ENCODE data around the gene TMEM54. TPM values are rescaled to one million over a fixed set of nuclear protein-coding genes. Genes with fewer than 3 reads are reported as not detected.

The TMEM54 gene
- total RNA-seq, 1 donor from 2014 or later = 8.0 TPM

DNA sequence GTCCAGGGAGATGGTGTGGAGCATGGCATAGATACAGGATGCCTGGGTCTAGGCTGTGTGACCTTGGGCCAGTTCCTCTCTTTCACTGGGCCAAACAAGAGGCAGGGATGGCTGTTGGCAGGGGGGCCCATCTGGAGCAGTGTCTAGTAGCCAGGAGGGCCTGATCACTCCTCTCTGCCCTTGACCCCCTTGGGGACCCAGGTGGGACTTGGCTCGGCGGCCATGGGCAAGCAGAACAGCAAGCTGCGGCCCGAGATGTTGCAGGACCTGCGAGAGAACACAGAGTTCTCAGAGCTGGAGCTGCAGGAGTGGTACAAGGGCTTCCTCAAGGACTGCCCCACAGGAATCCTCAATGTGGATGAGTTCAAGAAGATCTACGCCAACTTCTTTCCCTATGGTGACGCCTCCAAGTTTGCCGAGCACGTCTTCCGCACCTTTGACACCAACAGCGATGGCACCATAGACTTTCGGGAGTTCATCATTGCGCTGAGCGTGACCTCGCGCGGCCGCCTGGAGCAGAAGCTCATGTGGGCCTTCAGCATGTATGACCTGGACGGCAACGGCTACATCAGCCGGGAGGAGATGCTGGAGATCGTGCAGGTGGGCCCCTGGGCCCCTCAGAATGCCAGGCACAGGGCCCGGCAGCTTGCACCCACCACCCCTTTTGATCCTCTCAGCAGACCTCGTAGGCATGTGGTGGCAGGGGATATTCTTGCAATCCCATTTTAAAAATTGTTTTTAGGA, 12.3 kb downstream of the TMEM54 start:
- Histone ChIP-seq H3K4me3 (ENCODE audit: insufficient read depth, low read depth, low read length) (no peak overlapping the region), H3K9ac (ENCODE audit: low read length) (no peak overlapping the region), H4K20me1 (ENCODE audit: insufficient read depth, low read length) (no peaks in the 10 kb centered on the region), H3K4me1 (ENCODE audit: insufficient read depth, low read length) (no peaks in the 10 kb centered on the region), H3K27me3 (ENCODE audit: insufficient read depth, low read length) (peaks cover 42% of the 10 kb centered on the region), H3K4me2 (ENCODE audit: low read length) (no peak overlapping the region), H3K79me2 (ENCODE audit: insufficient read depth, low read length) (no peaks in the 10 kb centered on the region), H2AFZ (ENCODE audit: low read depth, low read length) (no peak overlapping the region), H3K27ac (ENCODE audit: low read depth, low read length) (no peak overlapping the region), H3K36me3 (ENCODE audit: insufficient read depth, low read length) (no peaks in the 10 kb centered on the region), H3K9me3 (ENCODE audit: insufficient read depth, low read depth, low read length) (no peaks in the 10 kb centered on the region)
- TF ChIP-seq, protein P1, sequence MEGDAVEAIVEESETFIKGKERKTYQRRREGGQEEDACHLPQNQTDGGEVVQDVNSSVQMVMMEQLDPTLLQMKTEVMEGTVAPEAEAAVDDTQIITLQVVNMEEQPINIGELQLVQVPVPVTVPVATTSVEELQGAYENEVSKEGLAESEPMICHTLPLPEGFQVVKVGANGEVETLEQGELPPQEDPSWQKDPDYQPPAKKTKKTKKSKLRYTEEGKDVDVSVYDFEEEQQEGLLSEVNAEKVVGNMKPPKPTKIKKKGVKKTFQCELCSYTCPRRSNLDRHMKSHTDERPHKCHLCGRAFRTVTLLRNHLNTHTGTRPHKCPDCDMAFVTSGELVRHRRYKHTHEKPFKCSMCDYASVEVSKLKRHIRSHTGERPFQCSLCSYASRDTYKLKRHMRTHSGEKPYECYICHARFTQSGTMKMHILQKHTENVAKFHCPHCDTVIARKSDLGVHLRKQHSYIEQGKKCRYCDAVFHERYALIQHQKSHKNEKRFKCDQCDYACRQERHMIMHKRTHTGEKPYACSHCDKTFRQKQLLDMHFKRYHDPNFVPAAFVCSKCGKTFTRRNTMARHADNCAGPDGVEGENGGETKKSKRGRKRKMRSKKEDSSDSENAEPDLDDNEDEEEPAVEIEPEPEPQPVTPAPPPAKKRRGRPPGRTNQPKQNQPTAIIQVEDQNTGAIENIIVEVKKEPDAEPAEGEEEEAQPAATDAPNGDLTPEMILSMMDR (IDR thresholded peaks at IDR 0.05; ENCODE audit: insufficient read depth, low read depth, low read length) = no peak
- no peak for TF ChIP-seq EZH2 (IDR thresholded peaks at IDR 0.05; ENCODE audit: insufficient read depth, low read length)
- H3K9me3 Mint-ChIP-seq (ENCODE audit: unreplicated experiment) = peaks cover 2% of the 10 kb centered on the region
- FAIRE-seq = no peak
- H3K4me1 Mint-ChIP-seq (ENCODE audit: low read depth, unreplicated experiment) = peaks cover 4% of the 10 kb centered on the region
- peaks cover 71% of the 10 kb centered on the region for H3K27me3 Mint-ChIP-seq (ENCODE audit: low read depth, unreplicated experiment)
- H3K27ac Mint-ChIP-seq (ENCODE audit: unreplicated experiment) = no peak overlapping the region
- DNase-seq (ENCODE audit: low read depth) = no peak
- H3K36me3 Mint-ChIP-seq (ENCODE audit: low read depth, unreplicated experiment) = peaks cover 5% of the 10 kb centered on the region
- no peak overlapping the region for H3K4me3 Mint-ChIP-seq (ENCODE audit: unreplicated experiment)

DNA sequence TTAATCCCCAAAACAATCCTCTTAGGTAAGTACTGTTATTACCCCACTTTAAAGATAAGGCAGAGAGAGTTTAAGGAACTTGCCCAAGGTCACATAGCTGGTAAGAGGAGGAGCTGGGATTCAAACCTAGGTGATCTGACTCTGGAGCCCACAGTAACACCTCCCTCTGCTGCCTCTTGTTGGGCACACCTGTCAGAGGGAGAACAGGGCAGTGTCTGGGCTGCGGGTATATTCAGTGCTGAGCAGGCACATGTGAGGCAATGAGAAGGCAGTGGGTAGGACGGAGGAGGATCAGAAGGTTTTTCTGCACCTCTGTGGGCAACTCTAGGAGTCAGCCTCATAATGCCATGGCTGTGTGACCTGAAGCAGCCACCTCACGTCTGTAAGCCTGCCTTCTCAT, 13.1 kb downstream of the TMEM54 start:
- Histone ChIP-seq H3K9ac (ENCODE audit: low read length) (no peak overlapping the region), H3K27ac (ENCODE audit: low read depth, low read length) (no peak overlapping the region), H3K4me3 (ENCODE audit: insufficient read depth, low read depth, low read length) (no peak overlapping the region), H3K27me3 (ENCODE audit: insufficient read depth, low read length) (peaks cover 42% of the 10 kb centered on the region), H3K79me2 (ENCODE audit: insufficient read depth, low read length) (no peaks in the 10 kb centered on the region), H2AFZ (ENCODE audit: low read depth, low read length) (no peak overlapping the region), H3K36me3 (ENCODE audit: insufficient read depth, low read length) (no peaks in the 10 kb centered on the region), H3K4me2 (ENCODE audit: low read length) (no peak overlapping the region), H3K9me3 (ENCODE audit: insufficient read depth, low read depth, low read length) (no peaks in the 10 kb centered on the region), H3K4me1 (ENCODE audit: insufficient read depth, low read length) (no peaks in the 10 kb centered on the region), H4K20me1 (ENCODE audit: insufficient read depth, low read length) (no peaks in the 10 kb centered on the region)
- Mint-ChIP-seq H3K27me3 (ENCODE audit: low read depth, unreplicated experiment) (peaks cover 71% of the 10 kb centered on the region), H3K27ac (ENCODE audit: unreplicated experiment) (no peak overlapping the region), H3K4me1 (ENCODE audit: low read depth, unreplicated experiment) (peaks cover 6% of the 10 kb centered on the region), H3K9me3 (ENCODE audit: unreplicated experiment) (peaks cover 5% of the 10 kb centered on the region), H3K36me3 (ENCODE audit: low read depth, unreplicated experiment) (peaks cover 5% of the 10 kb centered on the region), H3K4me3 (ENCODE audit: unreplicated experiment) (no peak overlapping the region)
- DNase-seq (ENCODE audit: low read depth) (no peak), FAIRE-seq (no peak)
- no peak for TF ChIP-seq EZH2 (IDR thresholded peaks at IDR 0.05; ENCODE audit: insufficient read depth, low read length)
- TF ChIP-seq, protein P1 (IDR thresholded peaks at IDR 0.05; ENCODE audit: insufficient read depth, low read depth, low read length) = no peak

DNA sequence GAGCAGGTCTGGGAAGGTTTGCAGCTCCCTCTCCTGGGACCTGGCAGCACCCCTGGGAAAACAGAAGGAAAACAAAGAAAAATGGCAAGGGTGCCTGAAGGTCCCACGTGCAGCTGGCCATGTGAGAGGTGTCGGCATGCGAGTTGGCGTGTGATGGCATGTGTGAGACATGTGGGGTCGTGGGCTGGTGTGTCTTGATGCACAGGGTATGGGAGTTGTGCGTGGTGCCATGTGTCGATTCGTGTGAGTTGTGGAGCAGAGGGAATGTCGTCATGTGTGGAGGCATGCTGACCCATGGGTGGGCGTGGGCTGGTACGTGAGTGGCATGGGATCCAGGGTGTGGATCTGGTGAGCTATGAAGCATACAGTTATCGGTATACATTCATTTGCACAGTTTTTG, 13.6 kb downstream of the TMEM54 start:
- peaks cover 40% of the 10 kb centered on the region for H3K27me3 ChIP-seq (ENCODE audit: insufficient read depth, low read length)
- H4K20me1 ChIP-seq (ENCODE audit: insufficient read depth, low read length) = no peaks in the 10 kb centered on the region
- no peak for FAIRE-seq
- H3K9ac ChIP-seq (ENCODE audit: low read length) = no peak overlapping the region
- Mint-ChIP-seq H3K9me3 (ENCODE audit: unreplicated experiment) (peaks cover 5% of the 10 kb centered on the region), H3K27me3 (ENCODE audit: low read depth, unreplicated experiment) (peaks cover 70% of the 10 kb centered on the region), H3K4me3 (ENCODE audit: unreplicated experiment) (no peak overlapping the region), H3K4me1 (ENCODE audit: low read depth, unreplicated experiment) (peaks cover 5% of the 10 kb centered on the region), H3K27ac (ENCODE audit: unreplicated experiment) (no peak overlapping the region), H3K36me3 (ENCODE audit: low read depth, unreplicated experiment) (peaks cover 5% of the 10 kb centered on the region)
- H3K36me3 ChIP-seq (ENCODE audit: insufficient read depth, low read length) = no peaks in the 10 kb centered on the region
- no peaks in the 10 kb centered on the region for H3K4me1 ChIP-seq (ENCODE audit: insufficient read depth, low read length)
- no peaks in the 10 kb centered on the region for H3K9me3 ChIP-seq (ENCODE audit: insufficient read depth, low read depth, low read length)
- H3K27ac ChIP-seq (ENCODE audit: low read depth, low read length) = no peak overlapping the region
- no peak overlapping the region for H3K4me3 ChIP-seq (ENCODE audit: insufficient read depth, low read depth, low read length)
- DNase-seq (ENCODE audit: low read depth) = no peak
- TF ChIP-seq, protein P1 (IDR thresholded peaks at IDR 0.05; ENCODE audit: insufficient read depth, low read depth, low read length) = no peak
- no peak for TF ChIP-seq EZH2 (IDR thresholded peaks at IDR 0.05; ENCODE audit: insufficient read depth, low read length)
- no peak overlapping the region for H3K4me2 ChIP-seq (ENCODE audit: low read length)
- H2AFZ ChIP-seq (ENCODE audit: low read depth, low read length) = no peak overlapping the region
- H3K79me2 ChIP-seq (ENCODE audit: insufficient read depth, low read length) = no peaks in the 10 kb centered on the region
